SU-DHL-6 (cell line): Measurements from ENCODE around the gene NTRK1.

ENCODE experiments used
- CTCF ChIP-seq: fragments of 200-600 bp; sonication (generic); IDR thresholded peaks from one replicate; pipeline ENCODE4 v1.5.1; 2017; ENCODE audit warnings: antibody characterized with exemption, mild to moderate bottlenecking, low read length, moderate library complexity; ENCODE audit not compliant: insufficient read depth, poor library complexity, severe bottlenecking
- EZH2phosphoT487 ChIP-seq: fragments of 200-600 bp; sonication (generic), shearing (Covaris generic); conservative IDR thresholded peaks from 2 replicates; pipeline ENCODE4 v1.6.1; 2018; ENCODE audit warnings: mild to moderate bottlenecking, antibody characterized with exemption, low read length, moderate library complexity, mixed read lengths

- TF ChIP-seq CTCF (no peak), EZH2phosphoT487 (no peak)
Measured at GRCh38 chr1:156877433-156878170, 16.9 kb downstream of the NTRK1 start.
